GDM1 (cell line): ENCODE data around the gene INS.

Experiments used
- DNase-seq: peaks from one replicate; lab custom pipeline; 2025; lab: John Stamatoyannopoulos, UW

The INS gene

DNA sequence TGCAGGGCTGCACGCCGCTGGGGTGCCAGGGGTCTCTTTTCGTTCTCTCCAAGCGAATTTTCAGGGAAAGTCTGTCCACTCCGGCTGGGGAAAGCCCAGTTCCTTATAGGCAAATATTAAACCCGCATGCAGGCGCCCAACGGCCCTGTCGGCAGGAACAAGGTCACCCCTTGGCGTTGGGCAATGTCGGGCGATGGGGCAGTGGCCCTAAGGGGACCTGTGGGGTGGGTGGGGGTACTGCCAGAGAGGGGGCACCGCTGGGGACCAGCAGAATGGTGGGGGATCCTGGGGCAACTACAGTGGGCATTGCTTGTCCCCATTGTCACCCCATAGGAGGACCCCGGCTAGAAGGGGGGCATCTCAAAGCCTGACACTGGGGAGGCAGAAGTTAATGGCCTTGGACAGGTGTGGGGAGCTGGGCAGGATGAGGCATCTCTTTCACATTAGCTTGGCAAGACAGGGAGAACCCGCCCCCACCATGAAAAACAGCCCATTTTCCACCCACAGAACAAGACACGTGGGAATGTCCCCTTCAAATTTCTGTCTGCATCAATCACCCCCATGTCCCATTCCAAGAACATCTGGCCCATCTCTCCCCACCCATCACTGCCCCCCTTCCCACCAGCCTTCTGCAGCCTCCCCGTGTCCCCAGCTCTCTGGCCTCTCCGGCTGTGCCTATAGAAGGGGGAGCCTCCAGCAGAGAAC, 16.3 kb downstream of the INS start:
- DNase-seq: no peak

DNA sequence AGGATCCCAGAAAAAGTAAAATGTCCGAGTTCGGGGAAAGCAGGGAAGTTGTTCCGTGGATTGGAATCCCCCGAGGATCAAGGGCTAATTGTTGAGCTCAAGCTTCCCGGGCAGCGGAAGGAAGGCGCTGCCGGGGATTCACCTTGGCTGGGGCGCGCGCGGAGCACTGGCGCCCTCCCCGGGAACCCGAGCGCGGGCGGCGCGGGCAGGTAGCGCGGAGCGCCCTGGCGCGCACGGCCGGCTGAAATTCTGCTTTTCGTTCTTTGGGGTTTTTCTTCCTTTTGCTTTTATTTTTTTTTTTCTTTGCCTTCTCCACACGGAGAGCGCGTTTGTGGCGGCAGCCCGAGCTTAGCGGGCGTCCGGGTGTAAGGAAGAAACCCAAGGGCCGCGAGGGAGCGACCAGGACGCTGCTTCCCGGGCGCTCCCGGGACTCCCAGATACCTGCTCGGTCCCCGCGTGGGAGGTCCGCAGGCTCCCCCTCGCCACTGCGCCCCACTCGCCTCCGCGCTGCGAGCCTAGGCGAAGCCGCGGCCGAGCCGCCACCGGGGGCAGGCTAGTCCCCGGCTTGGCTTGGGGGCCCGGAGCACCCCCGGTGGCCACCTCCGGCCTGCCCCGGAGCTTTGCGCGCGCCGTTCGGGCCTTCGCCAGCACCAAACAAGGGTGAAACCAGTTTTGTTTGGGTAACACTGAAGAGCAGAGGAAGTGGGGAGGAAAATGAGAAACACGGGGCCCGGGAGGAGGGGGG, 17.0 kb downstream of the INS start:
- DNase-seq: no peak

DNA sequence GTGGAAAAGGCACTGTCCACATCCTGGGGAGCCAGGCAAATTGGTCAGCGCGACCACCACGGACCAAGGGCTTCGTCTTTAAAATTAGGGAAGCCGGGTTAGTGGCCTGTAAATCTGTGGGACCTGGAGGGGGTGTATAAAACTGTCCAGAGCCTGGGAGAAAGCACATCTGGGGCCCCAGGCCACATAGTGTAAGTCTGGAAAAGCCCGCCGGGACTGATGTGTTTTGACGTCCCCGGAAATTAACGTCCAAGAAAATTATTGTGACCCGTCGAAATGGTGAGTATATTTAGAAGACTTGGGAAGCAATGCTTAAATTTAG, 17.6 kb downstream of the INS start:
- no peak for DNase-seq

- DNase-seq: no peak
These were observed 18.2 kb downstream of the INS start for GRCh38 chr11:2142762-2143202.

- no peak for DNase-seq
These were observed 18.7 kb downstream of the INS start for GRCh38 chr11:2142300-2142759.

- no peak for DNase-seq
These were observed 20.3 kb downstream of the INS start for GRCh38 chr11:2140411-2141400.

DNA sequence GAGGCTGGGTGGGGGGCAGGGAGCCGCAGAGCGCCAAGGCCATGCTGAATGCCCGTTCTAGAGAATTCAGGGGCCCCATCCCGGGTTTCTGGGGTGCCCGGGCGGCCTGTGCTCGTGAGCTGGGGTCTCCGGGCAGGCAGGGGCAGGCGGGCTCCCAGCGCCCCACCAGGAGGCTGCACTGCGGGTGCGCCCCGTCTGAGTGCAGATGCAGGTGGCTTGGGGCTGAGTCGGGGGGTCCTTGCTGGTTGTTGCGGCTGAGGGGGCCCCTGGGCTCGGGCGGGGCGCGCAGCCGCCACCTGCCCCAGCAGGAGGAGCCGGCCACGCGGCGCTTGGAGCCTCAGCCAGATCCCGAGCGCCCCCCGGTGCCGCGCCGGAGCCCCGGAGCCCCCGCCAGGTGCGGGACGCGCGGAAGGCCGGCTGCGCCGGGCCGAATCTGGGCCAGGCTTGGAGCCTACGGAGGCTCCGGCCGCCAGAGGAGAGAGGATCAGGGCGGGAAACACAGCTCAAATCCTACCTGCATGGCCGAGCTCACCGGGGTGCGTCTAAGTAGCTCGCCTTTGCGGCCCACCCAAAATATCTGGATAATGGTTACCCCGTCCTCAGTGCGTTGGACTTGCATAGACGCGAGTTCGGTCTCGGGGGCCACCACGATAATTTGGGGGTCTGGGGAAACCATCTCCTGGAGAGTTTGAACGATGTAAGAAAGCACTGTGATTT, 21.2 kb downstream of the INS start:
- DNase-seq: no peak

GRCh38 chr11:2139123-2139521, 21.9 kb downstream of the INS start, which contains the start of gene IGF2:
Gene IGF2 (minus strand): TSS chr11:2139389. CDS start chr11:2135523, 3,866 bp downstream.
- no peak for DNase-seq

DNA sequence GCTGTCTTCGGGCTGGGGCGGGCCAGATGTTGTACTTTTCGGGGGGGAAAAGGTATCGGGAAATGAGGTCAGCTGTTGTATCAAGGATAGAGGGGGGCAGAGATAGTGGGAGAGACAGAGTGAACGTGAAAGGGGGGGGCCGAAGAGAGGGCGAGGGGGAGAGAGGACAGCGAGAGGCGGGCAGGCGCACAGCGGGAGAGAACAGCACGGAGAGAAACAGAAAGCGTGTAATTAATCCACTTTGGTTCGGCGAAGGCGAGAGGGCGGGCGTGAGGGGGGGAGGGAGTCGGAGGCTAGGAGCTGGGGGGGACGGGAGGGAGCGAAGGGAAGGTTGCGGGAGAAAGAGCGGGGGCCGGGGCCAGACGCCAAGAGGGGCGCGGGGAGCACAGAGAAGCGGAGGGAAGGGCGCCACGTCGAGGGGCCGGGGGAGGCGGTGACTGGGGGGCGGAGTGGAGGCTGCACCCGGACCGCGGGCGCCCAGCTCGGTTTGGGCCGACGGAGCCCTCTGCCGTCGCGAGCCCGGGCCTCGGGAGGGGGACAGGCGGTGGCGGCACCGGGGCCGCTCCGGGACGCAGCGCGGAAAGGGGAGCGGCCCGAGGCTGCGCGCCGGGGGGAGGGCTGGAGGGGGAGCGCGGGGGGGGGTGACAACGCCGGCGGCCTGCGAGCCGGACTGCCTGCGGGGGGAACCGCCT, 22.4 kb downstream of the INS start:
- no peak for DNase-seq

DNA sequence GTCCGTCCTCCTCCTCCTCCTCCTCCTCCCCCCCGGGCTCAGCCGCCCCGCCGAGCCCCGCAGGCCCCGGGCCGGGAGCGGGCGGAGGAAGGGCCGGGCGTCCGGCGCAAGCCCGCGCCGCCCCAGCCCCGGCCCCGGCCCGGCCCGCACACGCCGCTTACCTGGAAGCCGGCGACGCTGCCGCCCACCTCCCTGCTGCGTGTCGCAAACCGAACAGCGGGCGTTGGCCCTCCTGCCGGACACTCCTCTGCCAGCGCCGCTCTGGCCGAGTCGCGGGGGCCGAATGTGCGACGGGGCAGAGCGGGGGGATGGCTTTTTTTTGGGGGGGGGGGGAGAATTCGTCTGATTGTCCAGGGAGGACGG, 23.0 kb downstream of the INS start:
- no peak for DNase-seq

GRCh38 chr11:2137202-2138067, 23.6 kb downstream of the INS start:
- no peak for DNase-seq

DNA sequence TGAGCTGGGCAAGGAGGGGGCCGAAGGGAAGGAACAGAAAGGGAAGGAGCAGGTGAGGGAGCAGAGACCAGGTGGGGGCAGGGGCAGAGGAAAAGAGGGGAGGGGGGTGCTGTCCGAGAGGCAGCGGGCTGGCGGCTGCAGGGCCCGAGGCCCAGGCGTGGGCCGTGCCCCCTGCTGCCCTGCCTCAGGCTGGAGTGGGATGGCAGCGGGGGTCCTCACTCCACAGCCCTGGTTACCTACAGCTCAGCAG, 24.1 kb downstream of the INS start:
- no peak for DNase-seq

DNA sequence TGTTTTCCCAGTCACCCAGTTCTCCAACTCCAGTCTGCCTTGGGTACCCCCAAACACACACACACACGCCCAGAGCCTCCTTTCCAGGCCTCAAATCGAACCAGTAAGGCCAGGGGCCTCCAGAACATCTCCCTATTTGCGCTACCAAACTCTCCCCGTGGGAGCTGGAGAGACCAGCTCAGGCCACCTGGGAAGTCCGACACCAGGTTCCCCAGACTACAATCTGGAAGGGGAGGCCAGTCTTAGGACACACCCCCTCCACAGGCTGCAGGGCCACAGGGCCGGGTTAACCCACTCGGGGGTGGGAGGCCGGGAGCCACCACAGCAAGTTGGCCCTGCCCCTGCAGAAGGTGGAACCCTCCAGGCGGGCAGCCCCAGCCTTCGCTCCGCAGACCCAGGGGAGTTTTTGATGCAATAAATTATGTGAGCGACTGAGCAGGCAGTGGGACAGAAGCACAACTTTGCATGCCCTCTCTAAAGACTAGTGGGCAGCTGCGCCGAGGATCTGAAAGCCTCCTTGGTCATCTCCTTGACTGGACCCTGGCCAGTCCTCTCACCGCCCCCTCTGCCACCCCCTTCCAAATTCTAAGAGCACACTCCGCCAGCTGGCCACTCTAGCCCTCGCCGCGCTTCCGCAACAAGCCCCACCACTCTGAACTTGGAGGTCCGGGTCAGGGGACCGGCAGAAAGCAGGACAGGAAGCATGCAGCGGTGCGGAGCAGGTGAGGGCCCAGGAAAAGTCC, 24.6 kb downstream of the INS start:
- DNase-seq: no peak

DNA sequence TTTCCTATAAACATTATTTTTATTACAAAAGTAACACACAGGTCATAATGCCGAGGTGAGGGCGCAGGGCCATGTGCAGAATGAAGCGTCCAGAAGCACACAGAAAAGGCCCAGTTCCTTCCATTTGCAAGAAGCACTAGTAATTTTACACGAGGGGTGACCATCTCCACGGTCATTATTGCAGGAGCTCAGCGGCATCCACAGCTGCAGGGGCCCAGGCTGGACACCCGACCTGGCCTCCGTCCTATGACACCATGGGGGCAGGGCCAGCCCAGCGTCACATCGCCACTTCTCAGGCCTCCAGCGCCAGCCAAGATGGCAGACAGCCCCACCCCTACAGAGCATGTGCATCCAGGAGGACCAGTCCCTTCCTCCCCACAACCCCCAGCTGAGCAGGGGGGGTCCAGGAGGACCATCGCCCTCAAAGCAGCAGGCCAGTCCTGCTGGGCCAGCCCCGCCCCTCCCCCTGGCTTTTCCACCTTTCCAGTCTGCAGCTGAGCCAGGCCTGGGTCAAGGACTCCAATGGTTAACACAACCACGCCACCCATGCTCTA, 25.3 kb downstream of the INS start:
- DNase-seq: no peak

GRCh38 chr11:2135018-2135569, 25.9 kb downstream of the INS start:
- no peak for DNase-seq

DNA sequence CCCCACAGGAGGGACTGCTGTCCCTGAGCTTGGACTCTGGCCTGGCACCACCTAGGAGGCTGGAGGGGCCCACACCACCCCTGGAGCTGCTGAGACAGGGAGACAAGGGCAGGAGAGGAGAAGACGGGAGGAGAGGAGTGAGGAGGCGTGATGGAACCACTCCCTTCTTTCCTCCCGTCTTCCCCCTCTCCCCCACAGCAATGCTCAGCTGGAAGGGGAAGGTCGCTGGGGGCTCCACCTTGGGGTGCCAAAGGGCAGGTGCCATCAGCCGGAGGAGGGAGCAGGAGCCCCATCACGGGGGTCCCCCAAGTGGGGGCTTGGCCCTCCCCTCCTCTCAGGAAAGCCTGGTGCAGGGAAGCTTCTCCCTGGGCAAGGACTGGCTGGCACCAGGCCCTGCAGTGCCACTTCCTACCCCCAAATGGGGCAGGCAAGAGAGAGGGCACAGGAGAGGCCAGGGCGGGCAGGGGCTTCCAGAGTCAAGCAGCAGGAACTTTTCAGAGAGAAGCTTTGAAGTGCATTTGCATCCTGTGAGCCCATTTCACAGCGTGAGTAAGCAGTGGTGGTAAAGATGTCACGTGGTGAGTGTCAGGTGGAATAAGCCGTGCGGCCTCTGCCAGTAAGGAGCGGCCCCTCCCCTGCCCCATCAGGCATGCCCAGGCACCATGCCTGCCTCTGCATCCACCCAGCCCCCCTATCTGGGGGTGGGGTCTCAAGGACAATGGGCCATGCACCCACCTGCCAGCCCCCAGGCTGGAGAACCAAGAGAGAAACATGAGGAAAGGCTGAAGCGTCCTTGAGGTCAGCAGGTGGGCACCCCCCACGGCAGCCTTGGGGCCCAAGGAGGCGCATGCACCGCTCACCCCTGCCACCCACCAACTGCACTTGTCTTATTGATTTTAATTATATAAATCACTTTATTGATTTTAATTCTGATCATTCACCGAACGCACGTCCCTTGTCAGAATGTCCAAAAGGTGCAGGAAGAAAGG, 26.7 kb downstream of the INS start:
- no peak for DNase-seq

DNA sequence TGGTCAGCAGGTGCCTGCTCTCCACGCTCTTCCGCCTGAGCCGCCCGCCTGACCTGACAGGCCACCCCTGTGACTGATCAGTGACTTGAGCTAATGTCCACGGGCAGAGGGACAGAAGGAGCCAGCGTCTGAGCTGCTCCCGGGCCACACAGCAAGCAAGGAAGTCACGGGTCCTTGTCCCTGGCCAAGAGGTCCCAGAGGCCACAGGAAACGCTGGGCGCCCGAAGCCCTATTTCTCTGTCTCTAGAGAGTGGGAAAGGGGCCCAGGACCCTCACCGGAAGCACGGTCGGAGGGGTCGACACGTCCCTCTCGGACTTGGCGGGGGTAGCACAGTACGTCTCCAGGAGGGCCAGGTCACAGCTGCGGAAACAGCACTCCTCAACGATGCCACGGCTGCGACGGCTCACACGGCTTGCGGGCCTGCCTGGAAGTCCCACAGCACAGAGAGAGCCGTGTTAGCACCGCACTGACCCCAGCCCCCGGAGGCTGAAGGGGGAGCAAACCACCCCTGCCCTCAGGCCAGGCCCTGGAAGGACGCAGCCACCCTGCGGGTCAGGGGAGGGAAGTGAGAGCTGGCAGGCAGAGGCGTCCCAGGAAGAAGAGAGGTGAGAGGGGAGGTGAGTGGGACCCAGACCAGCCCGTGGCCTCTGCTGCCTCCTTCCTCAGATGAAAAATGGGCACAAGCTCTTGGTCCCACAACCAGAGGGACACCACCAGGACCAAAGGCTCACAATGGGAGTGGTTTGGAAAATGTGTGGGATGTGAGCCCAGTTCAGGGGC, 27.6 kb downstream of the INS start:
- DNase-seq: no peak
